AG04449 (cell line): Measurements from ENCODE around the gene GLE1.

Experiments
- CTCF ChIA-PET: fragments of 350-600 bp; formaldehyde crosslinking; extraction: SDS; loops from one replicate; lab custom pipeline; 2021; ENCODE audit warnings: antibody characterized with exemption; lab: Yijun Ruan, JAX
- POLR2A ChIA-PET: fragments of 400-600, 350-600 bp; formaldehyde crosslinking; extraction: SDS; loops from one replicate; lab custom pipeline; 2020; ENCODE audit warnings: antibody characterized with exemption, inconsistent platforms; lab: Yijun Ruan, JAX
- DNase-seq: peaks from one replicate; pipeline ENCODE4 v3.0.0-alpha.2; 2010; ENCODE audit warnings: low read depth, low spot score
- H3K4me3 ChIP-seq: 2 replicates; pipeline ENCODE4 v1.5.1; 2011; ENCODE audit warnings: low read depth, mild to moderate bottlenecking, control low read depth, low read length
- TF ChIP-seq, protein P1 (sequence below): IDR thresholded peaks from one replicate; pipeline ENCODE4 v1.5.1; 2011; ENCODE audit warnings: mild to moderate bottlenecking, moderate library complexity, low read length, control low read depth, inconsistent platforms; ENCODE audit not compliant: insufficient read depth; ENCODE audit errors: missing control alignments

Gene GLE1

GRCh38 chr9:128554155-128554862, 49.8 kb downstream of the GLE1 start:
- TF ChIP-seq, protein P1, sequence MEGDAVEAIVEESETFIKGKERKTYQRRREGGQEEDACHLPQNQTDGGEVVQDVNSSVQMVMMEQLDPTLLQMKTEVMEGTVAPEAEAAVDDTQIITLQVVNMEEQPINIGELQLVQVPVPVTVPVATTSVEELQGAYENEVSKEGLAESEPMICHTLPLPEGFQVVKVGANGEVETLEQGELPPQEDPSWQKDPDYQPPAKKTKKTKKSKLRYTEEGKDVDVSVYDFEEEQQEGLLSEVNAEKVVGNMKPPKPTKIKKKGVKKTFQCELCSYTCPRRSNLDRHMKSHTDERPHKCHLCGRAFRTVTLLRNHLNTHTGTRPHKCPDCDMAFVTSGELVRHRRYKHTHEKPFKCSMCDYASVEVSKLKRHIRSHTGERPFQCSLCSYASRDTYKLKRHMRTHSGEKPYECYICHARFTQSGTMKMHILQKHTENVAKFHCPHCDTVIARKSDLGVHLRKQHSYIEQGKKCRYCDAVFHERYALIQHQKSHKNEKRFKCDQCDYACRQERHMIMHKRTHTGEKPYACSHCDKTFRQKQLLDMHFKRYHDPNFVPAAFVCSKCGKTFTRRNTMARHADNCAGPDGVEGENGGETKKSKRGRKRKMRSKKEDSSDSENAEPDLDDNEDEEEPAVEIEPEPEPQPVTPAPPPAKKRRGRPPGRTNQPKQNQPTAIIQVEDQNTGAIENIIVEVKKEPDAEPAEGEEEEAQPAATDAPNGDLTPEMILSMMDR, result peak; percentile 7
- ChIA-PET CTCF (interaction anchor here (1.0 kb wide), 2 partner anchors 88 to 190 kb away, joined by 3 read pairs; no protein-coding TSS in a partner anchor), POLR2A (interaction anchor here (0.6 to 4.6 kb wide), 2 partner anchors 50 to 59 kb away, joined by 3 to 25 read pairs; partner anchors contain the start of gene GLE1)
- no peak for DNase-seq
- peak overlapping the region; percentile 78 for H3K4me3 ChIP-seq

GRCh38 chr9:128555180-128555721, 50.7 kb downstream of the GLE1 start:
- TF ChIP-seq, protein P1, result no peak
- peak overlapping the region; percentile 78 for H3K4me3 ChIP-seq
- DNase-seq, result no peak
- ChIA-PET POLR2A (interaction anchor here (0.6 to 4.6 kb wide), 2 partner anchors 51 to 60 kb away, joined by 3 to 25 read pairs; partner anchors contain the start of gene GLE1), CTCF (no interaction called here)

- no peak overlapping the region for H3K4me3 ChIP-seq
- DNase-seq, result no peak
- POLR2A ChIA-PET, result no interaction called here
- TF ChIP-seq, protein P1, result no peak
- CTCF ChIA-PET, result no interaction called here
Observed at GRCh38 chr9:128556276-128556675, 51.8 kb downstream of the GLE1 start.

GRCh38 chr9:128556926-128557634, 52.6 kb downstream of the GLE1 start:
- POLR2A ChIA-PET, result no interaction called here
- TF ChIP-seq, protein P1, result no peak
- CTCF ChIA-PET, result interaction anchor here (1.2 kb wide), 1 partner anchor 119 kb away, joined by 3 read pairs; no protein-coding TSS in a partner anchor
- no peak overlapping the region for H3K4me3 ChIP-seq
- DNase-seq, result no peak

DNA sequence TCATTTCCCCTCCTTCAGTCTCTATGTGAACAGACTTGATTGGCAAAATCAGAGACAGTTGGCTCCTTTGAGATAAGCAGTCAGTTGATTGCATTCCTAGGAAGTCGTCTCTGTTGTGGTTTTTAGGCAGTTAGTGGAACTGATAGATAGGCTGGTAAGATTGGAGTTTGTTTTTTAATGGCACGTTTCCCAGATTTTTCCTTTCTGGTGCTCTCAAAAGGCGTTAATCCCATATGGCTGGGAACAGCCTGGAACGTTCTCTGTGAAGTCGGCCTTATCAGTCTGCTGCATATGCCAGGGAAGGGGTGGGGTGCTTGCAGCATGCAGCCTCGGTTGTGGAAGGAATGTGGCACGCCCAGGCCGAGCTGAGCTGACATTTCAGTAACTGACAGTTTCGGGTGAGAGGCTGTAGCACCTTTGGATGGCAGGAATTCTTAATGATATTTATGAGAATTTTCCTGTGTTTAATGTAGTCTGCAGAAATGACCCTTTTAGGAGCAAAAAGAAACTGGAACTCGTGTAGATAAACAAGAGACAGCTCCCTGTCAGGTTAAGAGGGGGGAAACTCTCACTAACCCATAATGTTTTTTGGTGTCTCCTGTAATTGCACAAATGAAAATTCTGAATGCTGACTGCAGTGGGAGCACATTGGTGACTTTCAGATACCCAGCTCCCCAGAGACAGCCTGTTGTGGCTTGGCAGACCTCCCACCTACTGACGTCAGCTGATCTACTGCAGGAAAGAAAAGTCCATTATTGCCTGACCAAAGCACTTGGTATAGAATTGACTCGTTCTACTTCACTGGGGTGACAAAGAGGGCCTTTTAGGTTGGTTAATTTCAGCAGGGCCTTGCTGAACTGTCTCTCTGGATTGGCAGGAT, 54.2 kb downstream of the GLE1 start:
- ChIA-PET POLR2A (interaction anchor here (0.6 kb wide), 1 partner anchor 9 kb away, joined by 3 read pairs; no protein-coding TSS in a partner anchor), CTCF (interaction anchor here (1.1 kb wide), 1 partner anchor 12 kb away, joined by 4 read pairs; no protein-coding TSS in a partner anchor)
- DNase-seq, result peak; percentile 58
- TF ChIP-seq, protein P1, result no peak
- H3K4me3 ChIP-seq, result peak overlapping the region; percentile 43
